ENCODE results near the gene TCIRG1.

TCIRG1 gene

DNA sequence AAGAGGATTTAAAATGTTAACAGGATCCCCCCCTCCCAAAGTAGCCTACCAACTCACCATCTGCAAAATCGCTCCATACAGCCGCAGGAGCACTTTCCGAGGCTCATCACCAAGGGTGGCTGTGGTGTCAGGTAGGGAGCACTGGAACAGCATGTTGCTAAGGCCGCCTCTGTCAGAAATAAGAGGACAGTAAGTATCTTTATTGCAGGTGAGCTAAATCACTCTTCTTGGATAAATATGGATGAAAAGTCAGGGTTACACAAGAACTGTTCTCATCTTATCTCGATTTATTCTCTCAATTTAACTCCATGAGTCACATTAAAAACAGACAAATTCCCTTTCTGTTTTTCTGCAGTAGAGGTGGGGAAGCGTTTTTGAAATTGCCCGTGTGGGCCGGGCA lies 58.1 kb downstream of the TCIRG1 start:
- Histone ChIP-seq H3K27ac (replicated peaks) (no peak overlapping the region), H3K27me3 (ENCODE audit: insufficient read depth, poor library complexity, severe bottlenecking) (no peaks in the 10 kb centered on the region), H3K4me3 (replicated peaks; ENCODE audit: insufficient read depth, low read length) (no peak overlapping the region)
- no peak for DNase-seq (ENCODE audit: low read depth in 1 of 2, low spot score in 1 of 2)
- TF ChIP-seq POLR2AphosphoS5 (IDR thresholded peaks at IDR 0.05; ENCODE audit: low read depth) (no peak), GABPA (IDR thresholded peaks at IDR 0.05; ENCODE audit: low read depth) (no peak), SPI1 (IDR thresholded peaks at IDR 0.05; ENCODE audit: borderline replicate concordance, low read depth) (no peak)
- TF ChIP-seq, protein P1, sequence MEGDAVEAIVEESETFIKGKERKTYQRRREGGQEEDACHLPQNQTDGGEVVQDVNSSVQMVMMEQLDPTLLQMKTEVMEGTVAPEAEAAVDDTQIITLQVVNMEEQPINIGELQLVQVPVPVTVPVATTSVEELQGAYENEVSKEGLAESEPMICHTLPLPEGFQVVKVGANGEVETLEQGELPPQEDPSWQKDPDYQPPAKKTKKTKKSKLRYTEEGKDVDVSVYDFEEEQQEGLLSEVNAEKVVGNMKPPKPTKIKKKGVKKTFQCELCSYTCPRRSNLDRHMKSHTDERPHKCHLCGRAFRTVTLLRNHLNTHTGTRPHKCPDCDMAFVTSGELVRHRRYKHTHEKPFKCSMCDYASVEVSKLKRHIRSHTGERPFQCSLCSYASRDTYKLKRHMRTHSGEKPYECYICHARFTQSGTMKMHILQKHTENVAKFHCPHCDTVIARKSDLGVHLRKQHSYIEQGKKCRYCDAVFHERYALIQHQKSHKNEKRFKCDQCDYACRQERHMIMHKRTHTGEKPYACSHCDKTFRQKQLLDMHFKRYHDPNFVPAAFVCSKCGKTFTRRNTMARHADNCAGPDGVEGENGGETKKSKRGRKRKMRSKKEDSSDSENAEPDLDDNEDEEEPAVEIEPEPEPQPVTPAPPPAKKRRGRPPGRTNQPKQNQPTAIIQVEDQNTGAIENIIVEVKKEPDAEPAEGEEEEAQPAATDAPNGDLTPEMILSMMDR (IDR thresholded peaks at IDR 0.05; ENCODE audit: insufficient read depth, low read length), result no peak
- TF ChIP-seq, protein P2, sequence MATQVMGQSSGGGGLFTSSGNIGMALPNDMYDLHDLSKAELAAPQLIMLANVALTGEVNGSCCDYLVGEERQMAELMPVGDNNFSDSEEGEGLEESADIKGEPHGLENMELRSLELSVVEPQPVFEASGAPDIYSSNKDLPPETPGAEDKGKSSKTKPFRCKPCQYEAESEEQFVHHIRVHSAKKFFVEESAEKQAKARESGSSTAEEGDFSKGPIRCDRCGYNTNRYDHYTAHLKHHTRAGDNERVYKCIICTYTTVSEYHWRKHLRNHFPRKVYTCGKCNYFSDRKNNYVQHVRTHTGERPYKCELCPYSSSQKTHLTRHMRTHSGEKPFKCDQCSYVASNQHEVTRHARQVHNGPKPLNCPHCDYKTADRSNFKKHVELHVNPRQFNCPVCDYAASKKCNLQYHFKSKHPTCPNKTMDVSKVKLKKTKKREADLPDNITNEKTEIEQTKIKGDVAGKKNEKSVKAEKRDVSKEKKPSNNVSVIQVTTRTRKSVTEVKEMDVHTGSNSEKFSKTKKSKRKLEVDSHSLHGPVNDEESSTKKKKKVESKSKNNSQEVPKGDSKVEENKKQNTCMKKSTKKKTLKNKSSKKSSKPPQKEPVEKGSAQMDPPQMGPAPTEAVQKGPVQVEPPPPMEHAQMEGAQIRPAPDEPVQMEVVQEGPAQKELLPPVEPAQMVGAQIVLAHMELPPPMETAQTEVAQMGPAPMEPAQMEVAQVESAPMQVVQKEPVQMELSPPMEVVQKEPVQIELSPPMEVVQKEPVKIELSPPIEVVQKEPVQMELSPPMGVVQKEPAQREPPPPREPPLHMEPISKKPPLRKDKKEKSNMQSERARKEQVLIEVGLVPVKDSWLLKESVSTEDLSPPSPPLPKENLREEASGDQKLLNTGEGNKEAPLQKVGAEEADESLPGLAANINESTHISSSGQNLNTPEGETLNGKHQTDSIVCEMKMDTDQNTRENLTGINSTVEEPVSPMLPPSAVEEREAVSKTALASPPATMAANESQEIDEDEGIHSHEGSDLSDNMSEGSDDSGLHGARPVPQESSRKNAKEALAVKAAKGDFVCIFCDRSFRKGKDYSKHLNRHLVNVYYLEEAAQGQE (IDR thresholded peaks at IDR 0.05; ENCODE audit: insufficient replicate concordance, low read depth), result no peak

DNA sequence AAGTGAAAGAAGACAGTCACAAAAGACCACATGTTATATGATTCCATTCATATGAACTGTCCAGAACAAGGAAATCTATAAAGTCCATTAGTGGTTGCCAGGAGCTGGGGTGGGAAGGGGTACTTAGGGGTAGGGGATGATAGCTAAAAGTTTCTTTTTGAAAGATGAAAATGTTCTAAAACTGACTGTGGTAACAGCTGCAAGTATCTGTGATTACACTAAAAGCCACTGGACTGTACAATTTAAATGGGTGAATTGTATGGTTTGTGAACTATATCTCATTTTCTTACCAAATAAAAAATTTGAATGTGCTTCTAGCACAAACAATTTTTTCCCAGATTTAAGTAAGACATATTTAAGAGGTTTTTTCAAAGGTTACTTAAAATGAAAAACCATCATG lies 60.2 kb downstream of the TCIRG1 start:
- DNase-seq (ENCODE audit: low read depth in 1 of 2, low spot score in 1 of 2), result no peak
- Histone ChIP-seq H3K27me3 (ENCODE audit: insufficient read depth, poor library complexity, severe bottlenecking) (no peaks in the 10 kb centered on the region), H3K27ac (replicated peaks) (no peak overlapping the region), H3K4me3 (replicated peaks; ENCODE audit: insufficient read depth, low read length) (no peak overlapping the region)
- TF ChIP-seq, protein P1 (IDR thresholded peaks at IDR 0.05; ENCODE audit: insufficient read depth, low read length), result no peak
- TF ChIP-seq, protein P2 (IDR thresholded peaks at IDR 0.05; ENCODE audit: insufficient replicate concordance, low read depth), result no peak
- TF ChIP-seq POLR2AphosphoS5 (IDR thresholded peaks at IDR 0.05; ENCODE audit: low read depth) (no peak), SPI1 (IDR thresholded peaks at IDR 0.05; ENCODE audit: borderline replicate concordance, low read depth) (no peak), GABPA (IDR thresholded peaks at IDR 0.05; ENCODE audit: low read depth) (no peak)

DNA sequence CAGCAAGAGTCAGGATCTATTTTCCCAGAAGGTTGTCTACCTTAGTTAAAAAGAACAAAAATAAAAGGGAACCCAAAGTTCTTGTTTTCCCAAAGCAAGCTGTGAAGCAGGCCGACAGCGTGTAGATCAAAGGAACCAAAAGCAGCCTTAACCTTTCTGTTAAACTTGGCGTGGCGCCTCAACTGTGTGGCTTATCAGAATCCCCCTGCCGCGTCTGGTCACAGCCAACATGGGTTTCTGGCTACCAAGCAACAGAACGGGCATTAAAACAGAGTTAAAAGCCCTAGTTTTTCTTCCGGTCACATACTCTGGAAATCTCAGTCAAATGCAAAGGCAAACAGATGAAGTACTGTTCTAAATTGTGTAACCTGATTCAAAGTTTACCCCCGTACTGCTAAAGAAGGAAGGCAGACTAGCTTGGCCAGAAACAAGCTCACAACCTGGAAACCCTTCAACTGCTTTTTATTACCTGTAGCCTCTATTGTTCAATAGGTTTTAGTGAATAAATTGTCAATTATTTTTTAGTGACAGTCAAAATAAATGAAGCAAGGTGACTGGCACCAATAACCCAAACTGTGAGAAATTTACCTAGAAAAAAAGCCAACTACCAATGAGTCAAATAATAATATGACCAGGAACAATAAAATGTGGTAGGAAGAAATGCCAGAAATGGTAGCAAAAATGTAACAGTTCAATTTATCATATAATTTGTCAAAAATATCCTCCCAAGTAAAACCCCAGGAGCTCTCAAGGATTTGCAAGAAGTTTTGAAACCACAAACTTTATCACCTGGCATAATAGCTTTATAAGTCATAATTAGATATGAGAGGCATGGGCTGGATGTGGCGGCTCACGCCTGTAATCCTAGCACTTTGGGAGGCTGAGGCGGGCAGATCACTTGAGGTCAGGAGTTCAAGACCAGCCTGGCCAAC lies 60.9 kb downstream of the TCIRG1 start:
- Histone ChIP-seq H3K4me3 (replicated peaks; ENCODE audit: insufficient read depth, low read length) (no peak overlapping the region), H3K27me3 (ENCODE audit: insufficient read depth, poor library complexity, severe bottlenecking) (no peaks in the 10 kb centered on the region), H3K27ac (replicated peaks) (no peak overlapping the region)
- TF ChIP-seq GABPA (IDR thresholded peaks at IDR 0.05; ENCODE audit: low read depth) (no peak), POLR2AphosphoS5 (IDR thresholded peaks at IDR 0.05; ENCODE audit: low read depth) (no peak), SPI1 (IDR thresholded peaks at IDR 0.05; ENCODE audit: borderline replicate concordance, low read depth) (no peak)
- TF ChIP-seq, protein P2 (IDR thresholded peaks at IDR 0.05; ENCODE audit: insufficient replicate concordance, low read depth), result no peak
- TF ChIP-seq, protein P1 (IDR thresholded peaks at IDR 0.05; ENCODE audit: insufficient read depth, low read length), result no peak
- DNase-seq (ENCODE audit: low read depth in 1 of 2, low spot score in 1 of 2), result peak in 1 of 2 experiments; percentile 9

Data from HL-60 (cell line).